Muscle of back (tissue), 11 donors: Measurements from ENCODE around the gene RBKS. TPM values are rescaled to one million over a fixed set of nuclear protein-coding genes. Genes with fewer than 3 reads are reported as not detected.
A peak's percentile ranks its signal among the peaks of the same experiment; 100 is the strongest.
"Not testable (repeated sequence)": the region's sequence is repeated elsewhere in the genome, so short reads cannot be mapped to it uniquely, and the experiment has no call there.

Experiments
- DNase-seq, 3 donors: peaks; one replicate each; pipeline versions ENCODE4 v3.0.0 to v3.0.0-alpha.2; 2013
- polyA plus RNA-seq, 10 donors: library from polyadenylated mRNA; unstranded; fragments of 120-200 nt; gene quantifications; one replicate each; pipeline ENCODE4 v1.2.1, GENCODE V29; 2013; ENCODE audit not compliant: insufficient read length in 10 of 10

Gene RBKS
- polyA plus RNA-seq, 10 donors = 0.80 to 1.3 (median 0.96) TPM

DNA sequence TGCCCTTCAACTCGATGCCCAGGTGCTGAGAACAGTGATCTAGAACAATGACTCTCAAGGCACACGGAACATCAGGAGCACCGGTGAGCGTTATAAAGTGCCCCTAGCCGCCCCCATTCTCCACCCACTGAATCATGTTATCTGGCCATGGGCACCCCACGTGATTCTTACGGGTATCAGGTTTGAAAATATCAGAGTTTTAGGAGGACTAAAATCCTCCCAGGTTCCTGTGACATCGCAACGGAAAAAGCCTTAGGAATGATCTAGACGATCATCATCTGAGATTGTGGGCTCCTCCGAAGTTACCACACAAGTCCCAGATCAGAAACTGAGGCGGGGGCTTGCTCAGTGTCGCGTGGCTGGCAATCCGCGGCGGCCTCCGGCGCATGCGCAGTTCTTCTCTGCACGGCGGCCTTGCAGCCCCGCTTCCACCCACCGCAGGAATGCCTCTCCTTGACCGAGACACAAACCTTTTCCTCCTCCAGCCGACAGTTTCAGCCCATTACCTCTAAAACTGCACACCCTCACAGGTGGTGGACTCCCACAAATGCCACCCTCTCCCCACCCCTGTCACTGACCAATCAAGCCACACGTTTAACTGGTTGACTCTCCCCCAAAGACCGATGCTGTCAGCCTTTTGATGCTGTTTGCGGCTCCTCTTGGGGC is 124.4 kb downstream of the RBKS start:
- DNase-seq = peak; percentile 34 to 73 (median 59)

DNA sequence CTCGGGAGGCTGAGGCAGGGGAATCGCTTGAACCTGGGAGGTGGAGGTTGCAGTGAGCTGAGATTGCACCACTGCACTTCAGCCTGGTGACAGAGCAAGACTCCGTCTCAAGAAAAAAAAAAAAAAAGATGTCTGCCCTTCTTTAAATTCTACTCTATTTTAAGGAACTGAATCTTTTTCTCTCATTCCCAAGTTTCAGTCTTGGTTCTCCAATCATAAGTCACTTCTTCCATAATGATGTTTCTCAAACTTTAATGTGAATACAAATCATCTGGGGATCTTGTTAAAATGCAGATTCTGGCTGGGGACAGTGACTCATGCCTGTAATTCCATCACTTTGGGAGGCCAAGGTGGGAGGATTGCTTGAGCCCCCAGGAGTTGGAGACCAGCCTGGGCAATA is 125.7 kb downstream of the RBKS start:
- DNase-seq = not testable (repeated sequence)

DNA sequence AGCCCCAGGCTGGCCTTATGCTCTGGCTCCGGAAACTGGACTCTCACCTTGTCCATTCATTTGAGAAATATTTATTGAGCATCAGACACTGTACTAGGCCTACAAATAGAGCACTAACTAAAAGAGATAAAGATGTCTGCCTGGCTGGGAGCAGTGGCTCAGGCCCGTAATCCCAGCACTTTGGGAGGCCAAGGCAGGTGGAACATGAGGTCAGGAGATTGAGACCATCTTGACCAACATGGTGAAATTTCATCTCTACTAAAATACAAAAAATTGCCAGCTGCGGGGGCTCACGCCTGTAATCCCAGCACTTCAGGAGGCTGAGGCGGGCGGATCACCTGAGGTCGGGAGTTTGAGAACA is 126.3 kb downstream of the RBKS start:
- DNase-seq = no peak

DNA sequence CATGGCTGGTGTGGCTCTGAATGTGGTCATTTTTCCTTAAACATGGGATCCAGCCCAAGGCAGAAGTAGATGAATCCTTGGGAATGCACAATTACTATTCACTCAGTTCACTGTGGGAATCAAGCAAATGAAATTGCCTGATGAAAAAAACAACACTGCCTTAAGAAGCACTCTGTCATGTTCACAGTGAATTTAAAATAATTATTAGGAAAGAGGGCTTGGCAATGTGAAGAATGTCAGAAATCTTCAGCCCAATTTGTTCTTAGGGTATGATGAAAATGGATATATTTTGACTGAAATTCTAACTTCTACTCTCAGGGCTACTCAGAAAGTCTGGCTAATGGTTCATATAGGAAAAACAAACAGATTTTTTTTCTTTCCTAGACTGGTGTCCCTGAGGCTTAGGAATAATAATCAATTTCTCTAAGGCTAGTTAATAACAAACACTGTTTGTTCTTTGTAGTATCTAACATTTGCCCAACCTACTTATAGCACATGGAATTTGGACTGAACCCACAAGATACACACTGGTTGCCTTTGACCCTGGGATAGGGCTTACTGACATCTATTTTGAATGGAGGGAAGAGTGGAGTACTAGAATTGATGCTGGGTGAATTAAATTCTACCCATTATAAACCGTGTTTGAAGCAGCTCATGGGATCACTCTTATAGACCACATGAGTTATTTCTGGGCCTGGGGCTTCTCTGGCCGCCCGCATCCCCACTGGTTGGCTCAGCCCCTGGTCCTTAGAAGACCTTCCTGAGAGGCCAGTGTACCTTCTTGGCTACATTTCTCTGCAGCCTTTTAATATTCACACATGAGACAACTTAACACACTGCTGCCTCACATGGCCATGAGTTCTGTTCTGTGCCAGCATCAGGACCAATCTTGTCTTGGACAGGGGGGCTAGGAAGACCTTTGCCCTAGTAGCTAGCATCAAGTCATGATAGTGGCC is 127.0 kb downstream of the RBKS start:
- no peak for DNase-seq

DNA sequence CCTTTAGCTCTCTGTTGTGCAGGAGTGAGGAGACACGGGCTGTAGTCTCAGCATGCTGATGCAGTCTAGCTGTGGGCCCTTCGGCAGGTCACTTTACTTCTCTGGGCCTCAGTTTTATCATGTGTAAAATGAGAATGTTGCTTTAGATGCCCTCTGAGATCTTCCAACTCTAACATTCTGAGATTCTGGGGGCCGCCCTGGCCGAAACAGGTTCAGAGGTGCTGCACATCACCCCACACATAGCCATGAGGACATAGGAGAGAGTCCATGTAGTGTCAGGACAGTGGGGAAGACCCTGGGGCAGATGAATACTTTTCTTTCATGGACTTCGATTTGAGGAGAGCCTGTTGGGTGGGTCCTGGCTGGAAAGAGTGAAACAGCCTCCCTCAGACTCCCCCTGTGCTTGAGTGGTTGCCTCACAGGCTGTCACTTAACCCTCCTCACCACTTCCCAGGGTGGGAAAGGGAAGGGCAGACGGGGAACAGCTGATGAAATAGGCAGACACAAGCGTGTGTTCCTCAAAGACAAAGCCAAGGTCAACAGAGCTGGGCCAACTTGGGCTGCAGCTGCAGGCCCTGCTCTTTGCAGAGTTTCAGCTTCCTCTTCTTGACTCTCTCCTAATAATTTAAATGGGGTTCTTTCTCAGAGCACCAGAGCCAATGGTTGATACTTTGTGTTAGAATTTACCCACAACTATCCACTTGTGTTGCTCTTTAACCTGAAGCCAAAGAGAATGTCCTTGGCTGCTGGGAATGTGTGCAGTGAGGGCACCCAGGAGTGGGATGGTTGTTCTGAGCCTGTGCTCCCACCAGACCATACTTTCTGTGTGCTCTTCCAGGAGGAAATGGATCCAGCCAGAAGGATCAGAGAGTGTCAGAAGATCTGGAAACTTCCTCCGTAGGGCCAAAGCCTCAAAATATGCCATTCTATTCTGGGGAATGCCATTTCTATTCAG is 133.4 kb downstream of the RBKS start:
- peak in 1 of 3 donors; percentile 16 for DNase-seq

DNA sequence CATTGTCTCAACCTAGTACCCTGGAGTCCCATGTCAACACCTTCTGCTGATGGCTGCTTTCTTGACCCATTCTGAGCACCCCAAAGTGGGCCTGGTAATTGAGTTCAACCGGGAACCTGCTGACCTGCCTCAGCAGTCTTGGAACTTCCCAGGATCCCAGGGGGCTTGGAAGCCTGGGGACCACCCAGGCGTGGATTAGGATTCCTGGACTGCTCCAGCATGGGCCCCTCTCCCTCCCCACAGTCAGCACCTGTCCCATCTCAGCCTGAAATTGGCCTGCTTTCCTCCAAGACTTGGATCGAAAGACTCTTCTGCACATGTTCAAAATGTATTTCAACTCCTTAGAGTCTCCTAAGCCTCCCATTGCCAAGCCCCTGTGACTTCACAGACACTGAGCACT is 134.1 kb downstream of the RBKS start:
- no peak for DNase-seq

DNA sequence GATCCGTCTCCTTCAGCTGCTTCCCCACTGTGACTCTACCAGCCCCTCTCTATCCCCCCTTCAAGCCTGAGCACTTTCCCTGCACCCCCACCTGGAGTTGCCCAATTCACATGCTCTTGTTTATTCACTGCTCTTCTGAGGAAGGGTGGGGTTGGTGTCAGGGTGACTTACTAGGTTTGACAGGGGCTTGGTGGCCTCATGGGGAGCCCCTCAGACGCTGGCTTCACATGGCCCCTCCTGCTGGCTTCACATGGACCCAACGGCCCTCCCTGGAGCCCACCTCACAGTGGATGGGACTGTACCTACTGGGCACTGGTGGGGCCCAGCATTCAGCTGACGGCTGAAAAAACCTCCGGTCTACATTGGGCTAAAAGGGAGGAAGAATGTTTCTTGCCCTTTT is 135.4 kb downstream of the RBKS start:
- no peak for DNase-seq

DNA sequence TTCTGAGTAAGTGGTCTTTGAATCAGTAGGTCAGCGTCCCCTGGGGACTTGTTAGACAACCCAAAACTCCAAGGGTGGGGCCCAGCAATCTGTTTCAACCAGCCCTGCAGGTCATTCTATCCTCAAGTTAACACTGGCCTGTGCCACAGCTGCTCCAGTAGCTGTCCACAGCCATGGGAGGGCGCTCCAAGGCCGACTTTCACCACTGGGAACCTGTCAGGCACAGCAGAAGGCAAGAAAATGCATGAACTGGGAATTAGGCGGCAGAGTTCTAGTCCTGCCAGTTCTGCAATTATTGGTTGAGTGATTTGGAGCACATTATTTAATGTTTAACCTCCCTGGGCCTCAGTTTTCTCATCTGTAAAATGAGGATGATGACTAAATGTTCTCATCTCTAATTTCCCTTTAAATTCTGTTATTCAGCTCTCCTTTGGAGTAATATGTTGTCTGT is 136.0 kb downstream of the RBKS start:
- DNase-seq = peak; percentile 45 to 66 (median 50)

DNA sequence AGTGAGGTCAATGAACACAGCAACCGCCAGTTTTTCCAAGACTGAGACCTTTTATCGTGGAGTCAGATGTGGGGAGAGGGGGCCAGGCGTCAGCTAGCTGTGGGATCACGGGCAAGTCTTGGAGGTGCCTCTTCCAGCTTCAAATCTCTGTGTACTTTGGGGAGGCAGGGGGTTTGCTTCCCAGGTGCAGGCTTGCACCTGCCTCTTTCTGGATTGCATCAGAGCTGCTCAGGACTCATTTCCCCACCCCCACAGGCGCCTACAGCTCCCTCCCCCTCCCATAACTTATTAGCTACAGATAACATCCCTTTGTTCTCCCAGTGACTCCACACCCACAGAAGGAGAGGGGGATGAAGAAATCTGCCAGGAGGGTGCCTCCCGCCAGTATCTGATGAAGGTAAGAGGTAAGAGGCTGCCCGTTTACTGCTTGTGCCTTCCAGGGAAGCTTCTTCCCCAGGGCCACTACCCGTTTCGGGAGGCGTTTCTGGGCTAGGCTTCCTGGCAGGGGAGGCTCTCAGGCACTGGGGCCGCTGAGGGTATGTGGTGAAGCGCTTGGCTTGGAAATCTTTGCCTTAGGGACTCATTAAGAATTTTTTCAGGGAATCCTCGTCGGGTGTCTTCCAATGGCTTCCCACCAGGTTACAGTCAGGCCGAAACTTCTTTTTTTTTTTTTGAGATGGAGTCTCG is 137.5 kb downstream of the RBKS start:
- no peak for DNase-seq

DNA sequence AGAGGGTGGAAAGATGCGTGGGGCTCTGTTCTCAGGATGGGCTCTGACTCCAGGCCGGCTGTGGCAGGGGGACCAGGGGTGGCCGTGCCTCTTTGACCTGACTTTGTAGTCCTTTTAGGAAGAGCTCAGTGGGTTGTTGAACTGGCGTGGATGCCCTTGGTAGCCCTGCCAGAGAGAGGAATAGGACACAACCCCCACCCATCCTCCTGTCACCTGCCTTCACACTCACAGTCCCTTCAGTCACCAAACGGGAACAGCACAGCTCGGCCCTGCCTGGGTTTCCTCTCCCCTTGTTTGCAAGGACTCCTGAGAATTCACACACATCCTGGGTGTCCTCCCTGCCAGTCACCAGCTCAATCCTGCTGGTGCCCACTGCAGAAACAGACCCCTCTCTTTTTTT is 138.8 kb downstream of the RBKS start:
- DNase-seq = no peak

DNA sequence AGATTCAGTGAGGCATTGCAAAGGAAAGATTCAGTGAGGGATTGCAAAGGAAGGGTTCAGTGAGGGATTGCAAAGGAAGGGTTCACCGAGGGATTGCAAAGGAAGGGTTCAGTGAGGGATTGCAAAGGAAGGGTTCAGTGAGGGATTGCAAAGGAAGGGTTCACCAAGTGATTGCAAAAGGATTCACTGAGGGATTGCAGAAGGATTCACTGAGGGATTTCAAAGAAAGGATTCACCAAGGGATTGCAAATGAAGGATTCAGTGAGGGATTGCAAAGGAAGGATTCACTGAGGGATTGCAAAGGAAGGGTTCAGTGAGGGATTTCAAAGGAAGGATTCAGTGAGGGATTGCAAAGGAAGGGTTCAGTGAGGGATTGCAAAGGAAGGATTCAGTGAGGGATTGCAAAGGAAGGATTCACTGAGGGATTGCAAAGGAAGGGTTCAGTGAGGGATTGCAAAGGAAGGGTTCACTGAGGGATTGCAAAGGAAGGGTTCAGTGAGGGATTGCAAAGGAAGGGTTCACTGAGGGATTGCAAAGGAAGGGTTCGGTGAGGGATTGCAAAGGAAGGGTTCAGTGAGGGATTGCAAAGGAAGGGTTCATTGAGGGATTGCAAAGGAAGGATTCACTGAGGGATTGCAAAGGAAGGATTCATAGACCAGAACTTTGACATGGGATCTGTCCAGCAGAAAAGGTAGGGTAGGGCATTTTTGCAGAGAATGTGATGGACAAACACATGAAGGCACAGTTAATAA is 141.2 kb downstream of the RBKS start:
- not testable (repeated sequence) for DNase-seq

DNA sequence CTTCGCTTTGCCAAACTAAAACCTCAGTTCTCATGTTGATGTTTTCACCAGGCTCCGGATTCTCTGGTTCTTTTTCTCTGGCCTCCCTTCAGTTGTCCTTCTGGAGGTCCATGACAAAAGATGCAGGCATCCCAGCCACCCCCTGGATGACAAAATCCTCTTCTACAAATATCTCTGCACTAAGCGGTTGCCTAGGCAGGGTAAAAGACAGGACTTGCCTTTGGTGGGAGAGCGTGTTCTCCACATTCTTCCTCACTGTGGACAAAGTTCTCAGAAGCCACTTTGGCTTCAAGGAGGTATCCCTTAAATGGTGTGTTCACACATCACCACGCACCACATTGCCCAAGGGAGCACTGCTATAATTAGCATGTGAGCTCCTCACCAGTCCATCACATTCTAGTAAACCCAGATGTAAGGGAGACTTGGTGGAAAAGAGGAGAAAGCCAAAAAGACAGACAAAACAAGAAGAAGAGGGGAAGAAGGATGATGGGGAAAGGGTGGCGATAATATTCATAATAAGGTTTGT is 142.3 kb downstream of the RBKS start:
- no peak for DNase-seq

DNA sequence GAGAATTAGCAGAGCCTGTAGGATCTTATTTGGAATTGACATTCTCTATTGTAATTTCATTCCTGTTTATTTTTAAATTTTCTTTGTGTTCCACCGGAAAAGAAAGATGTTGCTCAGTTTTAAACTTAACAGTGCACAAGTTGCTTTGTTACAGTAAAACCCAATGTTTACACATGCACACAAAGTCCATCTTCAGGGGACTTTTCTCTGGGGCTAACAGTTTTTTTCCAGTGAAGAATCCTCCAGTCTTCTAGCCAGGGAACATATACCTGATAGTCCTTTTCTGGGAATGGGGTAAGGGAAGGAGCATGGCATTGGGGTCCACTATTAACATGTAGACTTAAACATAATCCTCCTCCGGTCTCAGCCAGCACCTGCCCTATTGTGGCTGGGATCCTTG is 143.9 kb downstream of the RBKS start:
- no peak for DNase-seq

DNA sequence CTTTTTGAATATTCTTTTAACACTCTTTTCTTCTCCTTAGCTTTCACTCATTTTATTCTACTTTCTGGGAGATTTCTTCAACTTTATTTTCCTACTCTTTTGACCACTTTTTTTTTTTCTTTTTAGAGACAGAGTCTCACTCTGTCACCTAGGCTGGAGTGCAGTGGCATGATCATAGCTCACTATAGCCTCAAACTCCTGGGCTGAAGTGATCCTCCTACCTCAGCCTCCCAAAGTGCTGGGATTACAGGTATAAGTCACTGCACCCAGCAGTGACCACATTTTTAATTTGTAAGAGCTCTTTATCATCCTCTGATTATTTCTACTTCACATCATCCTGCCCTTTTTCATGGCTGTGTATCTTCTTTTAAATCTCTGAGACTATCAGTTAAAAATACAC is 144.7 kb downstream of the RBKS start:
- not testable (repeated sequence) for DNase-seq

DNA sequence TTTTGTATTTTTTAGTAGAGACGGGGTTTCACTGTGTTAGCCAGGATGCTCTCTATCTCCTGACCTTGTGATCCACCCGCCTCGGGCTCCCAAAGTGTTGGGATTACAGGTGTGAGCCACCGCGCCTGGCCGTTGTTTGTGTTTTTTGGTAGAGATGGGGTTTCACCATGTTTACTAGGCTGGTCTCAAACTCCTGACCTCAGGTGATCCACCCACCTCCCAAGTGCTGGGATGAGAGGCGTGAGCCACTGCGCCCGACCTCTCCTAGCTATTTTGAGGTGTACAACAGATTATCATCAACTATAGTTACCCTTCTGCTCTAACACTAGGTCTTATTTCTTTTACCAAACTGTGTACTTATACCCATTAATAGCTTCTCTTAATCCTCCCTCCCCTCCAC is 147.6 kb downstream of the RBKS start:
- no peak for DNase-seq

DNA sequence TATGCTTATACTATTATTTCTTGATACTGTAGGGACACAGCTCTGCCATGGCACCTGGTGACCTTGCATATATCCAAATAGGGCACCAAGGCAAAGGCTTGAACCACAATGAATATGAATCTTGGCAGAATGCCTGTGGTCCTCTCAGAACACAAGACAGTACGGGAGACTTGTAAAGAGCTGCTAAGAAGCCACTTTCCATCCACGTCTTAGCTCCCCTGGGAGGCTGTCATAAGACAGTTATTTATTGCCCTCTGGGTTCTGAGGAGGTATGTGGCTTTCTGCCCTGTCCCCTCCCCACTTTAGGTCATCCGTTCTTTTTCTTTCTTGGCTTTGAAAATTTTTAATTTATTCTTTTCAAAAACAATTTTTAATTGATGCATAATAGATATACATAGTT is 148.5 kb downstream of the RBKS start:
- DNase-seq = no peak

DNA sequence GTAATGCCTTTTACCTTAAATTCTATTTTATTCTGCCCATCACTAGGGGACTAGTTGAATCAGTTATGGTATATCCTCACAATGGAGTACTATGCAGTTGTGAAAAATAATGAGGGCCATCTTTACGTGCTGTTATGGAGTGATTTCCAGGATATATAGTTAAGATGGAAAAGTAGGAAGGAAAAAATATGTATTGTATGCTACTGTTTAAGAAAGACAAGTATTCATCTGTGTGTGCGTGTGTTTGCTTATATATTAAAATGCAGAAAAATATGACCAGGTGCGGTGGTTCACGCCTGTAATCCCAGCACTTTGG is 151.2 kb downstream of the RBKS start:
- no peak for DNase-seq

DNA sequence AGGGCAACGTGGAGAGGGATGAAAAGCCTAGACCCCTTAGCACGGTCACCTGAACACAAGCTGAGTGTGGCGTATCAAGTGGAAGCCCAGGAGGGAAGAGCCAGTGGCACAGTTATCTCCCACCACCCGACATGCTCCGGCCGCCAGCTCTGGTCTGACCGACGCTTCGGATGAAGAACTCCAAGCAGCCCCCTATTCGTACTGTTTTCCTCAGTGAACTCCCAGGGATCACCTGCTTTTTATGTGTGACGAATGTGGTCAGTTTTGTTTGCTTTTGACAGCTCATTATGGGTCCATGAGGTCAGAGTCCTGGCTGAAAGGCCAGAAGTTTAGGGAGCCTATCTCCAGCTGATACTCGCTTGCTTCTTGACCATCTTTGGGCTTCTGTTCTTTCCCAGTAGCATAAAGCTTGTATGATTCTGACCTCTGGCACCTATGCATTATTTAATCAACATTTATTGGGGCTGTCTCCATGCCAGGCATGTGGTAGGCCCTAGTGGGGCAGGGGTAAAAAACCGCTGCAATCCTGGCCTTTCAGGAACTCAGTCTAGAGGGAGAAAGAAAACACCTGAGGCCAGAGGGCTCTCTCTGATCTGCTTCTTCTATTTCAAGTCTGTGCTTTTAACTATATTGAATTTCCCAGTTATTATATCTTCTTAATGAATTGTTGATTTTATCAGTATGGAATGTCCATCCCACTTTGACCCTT is 151.7 kb downstream of the RBKS start:
- no peak for DNase-seq

DNA sequence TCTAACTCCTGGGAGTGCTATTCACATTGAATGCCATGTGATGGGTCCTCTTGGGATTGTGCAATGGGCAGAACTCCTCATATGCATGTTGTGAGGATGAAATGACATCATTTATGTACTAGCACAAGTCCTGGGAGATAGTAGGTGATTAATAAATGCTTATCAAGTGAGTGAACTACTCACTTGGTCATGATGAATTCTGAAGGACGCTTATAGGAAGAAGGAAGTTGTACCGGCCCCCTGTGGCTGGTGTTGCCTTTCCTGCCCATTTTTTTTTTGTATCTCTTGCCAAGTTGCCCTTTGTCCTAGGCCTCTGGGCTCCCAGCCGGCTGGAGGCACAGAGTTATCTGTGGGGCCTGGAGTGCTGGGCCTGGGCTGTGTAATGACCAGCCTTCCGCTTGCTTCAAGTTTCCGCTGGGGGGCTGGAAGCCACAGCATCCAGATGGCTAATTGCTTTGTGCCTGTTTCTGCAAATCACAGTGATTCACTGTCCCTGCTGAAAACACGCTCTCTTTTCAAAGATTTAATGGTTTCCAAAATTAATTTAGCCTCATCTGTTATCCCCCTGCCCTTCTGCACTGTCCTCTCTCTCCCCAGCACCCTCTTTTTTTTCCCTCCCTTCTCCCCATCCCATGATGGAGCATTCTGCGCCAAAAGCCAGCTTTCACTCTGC is 152.4 kb downstream of the RBKS start:
- no peak for DNase-seq
